CD14-positive monocyte (primary cell): ENCODE results near the gene FGFRL1. TPM values are rescaled to one million over a fixed set of nuclear protein-coding genes. Genes with fewer than 3 reads are reported as not detected.

Experiments used
- DNase-seq, 3 donors: peaks; one replicate each; pipeline ENCODE4 v3.0.0-alpha.2; 2011 to 2022
- H2AFZ ChIP-seq: 2 replicates; pipeline ENCODE4 v1.6.0; 2012; ENCODE audit warnings: mild to moderate bottlenecking, low read depth, low read length, inconsistent platforms; ENCODE audit not compliant: insufficient read depth, poor library complexity, severe bottlenecking
- H3K27ac ChIP-seq, 2 donors: 1 replicate in 1 of 2; 2 replicates in 1 of 2; pipeline ENCODE4 v1.5.1; 2012 to 2013; ENCODE audit warnings: low read length in 2 of 2, control low read depth in 1 of 2, inconsistent platforms in 1 of 2, low read depth in 1 of 2, mild to moderate bottlenecking in 1 of 2
- H3K27me3 ChIP-seq, 2 donors: one replicate each; pipeline versions ENCODE4 v1.6.0 to v1.6.1; 2011 to 2013; ENCODE audit warnings: low read length in 2 of 2; ENCODE audit not compliant: control insufficient read depth in 2 of 2, insufficient read depth in 2 of 2
- H3K36me3 ChIP-seq, 2 donors: replicated peaks in 1 of 2; 1 replicate in 1 of 2; 2 replicates in 1 of 2; pipeline versions ENCODE4 v1.5.1 to v1.6.1; 2012 to 2013; ENCODE audit warnings: low read length in 2 of 2, control low read depth in 1 of 2, inconsistent platforms in 1 of 2, mild to moderate bottlenecking in 1 of 2; ENCODE audit not compliant: insufficient read depth in 2 of 2, control insufficient read depth in 1 of 2
- H3K4me1 ChIP-seq, 2 donors: 1 replicate in 1 of 2; 2 replicates in 1 of 2; pipeline versions ENCODE4 v1.5.1 to v1.6.1; 2012 to 2013; ENCODE audit warnings: low read length in 2 of 2, control low read depth in 1 of 2, inconsistent platforms in 1 of 2, mild to moderate bottlenecking in 1 of 2, moderate library complexity in 1 of 2; ENCODE audit not compliant: insufficient read depth in 2 of 2, control insufficient read depth in 1 of 2
- H3K4me2 ChIP-seq: replicated peaks from 2 replicates; pipeline ENCODE3; 2012; ENCODE audit warnings: low read length, moderate library complexity, mild to moderate bottlenecking; ENCODE audit not compliant: poor library complexity, severe bottlenecking; ENCODE audit errors: extremely low read depth
- H3K4me3 ChIP-seq, 3 experiments: fragments of 200-600 bp in 1 of 3; sonication (generic) in 1 of 3; replicated peaks in 1 of 3; 1 replicate in 2 of 3; 2 replicates in 1 of 3; pipeline ENCODE4 v1.5.1; 2011 to 2013; ENCODE audit warnings: low read length in 3 of 3, mild to moderate bottlenecking in 3 of 3, control low read depth in 2 of 3, low read depth in 2 of 3, inconsistent platforms in 1 of 3, moderate library complexity in 1 of 3
- H3K79me2 ChIP-seq: 2 replicates; pipeline ENCODE4 v1.6.0; 2012; ENCODE audit warnings: mild to moderate bottlenecking, control low read depth, inconsistent platforms, low read length, moderate library complexity; ENCODE audit not compliant: insufficient read depth
- H3K9ac ChIP-seq: 2 replicates; pipeline ENCODE4 v1.6.0; 2017; ENCODE audit warnings: low read length, mild to moderate bottlenecking; ENCODE audit not compliant: insufficient read depth, poor library complexity, severe bottlenecking
- H3K9me3 ChIP-seq, 2 donors: replicated peaks in 1 of 2; 1 replicate in 1 of 2; 2 replicates in 1 of 2; pipeline versions ENCODE4 v1.5.1 to v1.6.1; 2012 to 2013; ENCODE audit warnings: low read length in 2 of 2, control low read depth in 1 of 2; ENCODE audit not compliant: control insufficient read depth in 1 of 2, insufficient read depth in 1 of 2
- H4K20me1 ChIP-seq: 2 replicates; pipeline ENCODE4 v1.6.0; 2012; ENCODE audit warnings: mild to moderate bottlenecking, low read length, control low read depth, moderate library complexity; ENCODE audit not compliant: insufficient read depth
- H3K27ac Mint-ChIP-seq, 7 donors: one replicate each; pipeline ENCODE4 v1.8.0; 2020; ENCODE audit warnings: mild to moderate bottlenecking in 7 of 7, mixed read lengths in 7 of 7, moderate library complexity in 6 of 7, inconsistent platforms in 2 of 7
- H3K27me3 Mint-ChIP-seq, 3 donors: one replicate each; pipeline ENCODE4 v1.8.0; 2021 to 2022; ENCODE audit warnings: low read depth in 3 of 3, mild to moderate bottlenecking in 3 of 3, mixed read lengths in 3 of 3, moderate library complexity in 3 of 3, inconsistent platforms in 1 of 3
- H3K36me3 Mint-ChIP-seq, 2 donors: one replicate each; pipeline ENCODE4 v1.8.0; 2020; ENCODE audit warnings: mixed read lengths in 2 of 2, inconsistent platforms in 1 of 2, mild to moderate bottlenecking in 1 of 2
- H3K4me1 Mint-ChIP-seq: one replicate; pipeline ENCODE4 v1.8.0; 2020; ENCODE audit warnings: mild to moderate bottlenecking, mixed read lengths
- H3K4me3 Mint-ChIP-seq, 2 donors: one replicate each; pipeline ENCODE4 v1.8.0; 2020; ENCODE audit warnings: mild to moderate bottlenecking in 2 of 2, mixed read lengths in 2 of 2, moderate library complexity in 1 of 2
- H3K9me3 Mint-ChIP-seq, 7 donors: one replicate each; pipeline ENCODE4 v1.8.0; 2020 to 2022; ENCODE audit warnings: mixed read lengths in 7 of 7, mild to moderate bottlenecking in 6 of 7, moderate library complexity in 6 of 7, inconsistent platforms in 2 of 7
- WGBS: methylation state at CpG from one replicate; pipeline ENCODE4 v1.1.5; 2013; ENCODE audit warnings: missing lambda C conversion rate; ENCODE audit not compliant: insufficient coverage; 5-methylcytosine and 5-hydroxymethylcytosine counted together
- intact Hi-C, 2 donors: fragments of 100-400 bp; cut with micrococcal nuclease; formaldehyde crosslinking; loops; one replicate each; pipeline versions ENCODE4 v1.15.0 to v1.15.1; 2023
- polyA plus RNA-seq, 3 donors: library from polyadenylated mRNA; depleted of rRNA in 1 of 3; unstranded in 2 of 3; stranded (reverse) in 1 of 3; fragments of 300-500 nt in 2 of 3; fragments of >200 nt in 1 of 3; fragmentation: Illumina TruSeq in 2 of 3; gene quantifications; 1 replicate in 2 of 3; 2 replicates in 1 of 3; pipeline ENCODE4 v1.2.3, GENCODE V29; 2012 to 2021
- TF ChIP-seq, protein P1 (sequence below): fragments of 200-600 bp; IDR thresholded peaks from one replicate; pipeline ENCODE4 v1.8.0; 2022; ENCODE audit warnings: antibody characterized with exemption, mild to moderate bottlenecking

The FGFRL1 gene
- polyA plus RNA-seq, 3 donors = 0.17 to 77.7 (median 0.28) TPM

- TF ChIP-seq, protein P1, sequence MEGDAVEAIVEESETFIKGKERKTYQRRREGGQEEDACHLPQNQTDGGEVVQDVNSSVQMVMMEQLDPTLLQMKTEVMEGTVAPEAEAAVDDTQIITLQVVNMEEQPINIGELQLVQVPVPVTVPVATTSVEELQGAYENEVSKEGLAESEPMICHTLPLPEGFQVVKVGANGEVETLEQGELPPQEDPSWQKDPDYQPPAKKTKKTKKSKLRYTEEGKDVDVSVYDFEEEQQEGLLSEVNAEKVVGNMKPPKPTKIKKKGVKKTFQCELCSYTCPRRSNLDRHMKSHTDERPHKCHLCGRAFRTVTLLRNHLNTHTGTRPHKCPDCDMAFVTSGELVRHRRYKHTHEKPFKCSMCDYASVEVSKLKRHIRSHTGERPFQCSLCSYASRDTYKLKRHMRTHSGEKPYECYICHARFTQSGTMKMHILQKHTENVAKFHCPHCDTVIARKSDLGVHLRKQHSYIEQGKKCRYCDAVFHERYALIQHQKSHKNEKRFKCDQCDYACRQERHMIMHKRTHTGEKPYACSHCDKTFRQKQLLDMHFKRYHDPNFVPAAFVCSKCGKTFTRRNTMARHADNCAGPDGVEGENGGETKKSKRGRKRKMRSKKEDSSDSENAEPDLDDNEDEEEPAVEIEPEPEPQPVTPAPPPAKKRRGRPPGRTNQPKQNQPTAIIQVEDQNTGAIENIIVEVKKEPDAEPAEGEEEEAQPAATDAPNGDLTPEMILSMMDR = no peak
- H3K4me3 Mint-ChIP-seq = no peak overlapping the region
- H3K27me3 ChIP-seq = no peaks in the 10 kb centered on the region
- no peaks in the 10 kb centered on the region for H3K79me2 ChIP-seq
- no peak overlapping the region for H3K27ac ChIP-seq
- intact Hi-C loops = no loop called here
- H3K4me3 ChIP-seq = no peak overlapping the region
- no peaks in the 10 kb centered on the region for H3K4me1 ChIP-seq
- no peaks in the 10 kb centered on the region for H3K36me3 ChIP-seq
- H3K9me3 ChIP-seq = no peaks in the 10 kb centered on the region
- peaks cover 0 to 12% (median 5%) of the 10 kb centered on the region in 3 donors for H3K27me3 Mint-ChIP-seq
- H3K4me1 Mint-ChIP-seq = peaks cover 4% of the 10 kb centered on the region
- no peaks in the 10 kb centered on the region for H4K20me1 ChIP-seq
- no peak overlapping the region for H3K9ac ChIP-seq
- no peak overlapping the region for H3K4me2 ChIP-seq
- 85% methylated on average over 25 of the region's 26 CpGs for WGBS
- no peak overlapping the region for H2AFZ ChIP-seq
- H3K9me3 Mint-ChIP-seq = peaks cover 0 to 6% (median 0%) of the 10 kb centered on the region in 7 donors
- H3K36me3 Mint-ChIP-seq = peaks cover 6 to 8% of the 10 kb centered on the region in 2 donors
- no peak overlapping the region for H3K27ac Mint-ChIP-seq
- no peak for DNase-seq
Measured at GRCh38 chr4:1027219-1027914, 15.9 kb downstream of the FGFRL1 start.

DNA sequence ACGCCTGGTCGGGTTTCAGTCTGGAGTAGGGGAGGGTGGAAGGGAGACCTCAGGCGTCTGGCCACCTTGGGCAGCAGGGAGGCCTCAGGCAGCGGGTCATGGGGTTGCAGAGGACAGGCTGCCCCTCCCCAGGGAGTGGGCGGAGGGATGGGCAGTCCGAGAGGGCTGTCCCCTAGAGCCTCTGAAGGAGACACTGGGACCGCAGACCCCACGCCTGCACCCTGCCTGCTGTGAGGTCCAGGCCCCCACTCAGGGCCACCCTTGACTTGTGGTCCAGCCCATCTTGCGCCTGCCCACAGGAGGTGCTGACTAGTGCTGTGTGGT lies 16.5 kb downstream of the FGFRL1 start:
- no peak overlapping the region for H3K27ac Mint-ChIP-seq
- Histone ChIP-seq H3K27me3 (no peaks in the 10 kb centered on the region), H2AFZ (no peak overlapping the region), H3K27ac (no peak overlapping the region), H3K9ac (no peak overlapping the region), H3K4me1 (no peaks in the 10 kb centered on the region), H3K79me2 (no peaks in the 10 kb centered on the region), H3K4me2 (no peak overlapping the region), H3K4me3 (no peak overlapping the region), H4K20me1 (no peaks in the 10 kb centered on the region), H3K9me3 (no peaks in the 10 kb centered on the region), H3K36me3 (no peaks in the 10 kb centered on the region)
- 81% methylated on average over 9 of the region's 9 CpGs for WGBS
- no peak for DNase-seq
- TF ChIP-seq, protein P1 = no peak
- intact Hi-C loops = no loop called here
- H3K4me1 Mint-ChIP-seq = peaks cover 4% of the 10 kb centered on the region
- peaks cover 0 to 6% (median 0%) of the 10 kb centered on the region in 7 donors for H3K9me3 Mint-ChIP-seq
- H3K4me3 Mint-ChIP-seq = no peak overlapping the region
- peaks cover 6 to 8% of the 10 kb centered on the region in 2 donors for H3K36me3 Mint-ChIP-seq
- H3K27me3 Mint-ChIP-seq = peaks cover 2 to 16% (median 5%) of the 10 kb centered on the region in 3 donors
